Right lobe of liver (tissue), 6 donors: ENCODE data around the gene MXD4. TPM values are rescaled to one million over a fixed set of nuclear protein-coding genes. Genes with fewer than 3 reads are reported as not detected.
A peak's percentile ranks its signal among the peaks of the same experiment; 100 is the strongest.

Experiments
- ATAC-seq, 4 donors: fragments of 200-7000 bp; cut with Tn5 transposase; one replicate each; pipeline ENCODE4 v1.9.1; 2020; ENCODE audit warnings: mild to moderate bottlenecking in 4 of 4, moderate library complexity in 4 of 4
- DNase-seq, 3 donors: peaks; one replicate each; pipeline ENCODE4 v3.0.0-alpha.2; 2020
- H3K27ac ChIP-seq, 3 donors: fragments of 200-600 bp; one replicate each; pipeline ENCODE4 v1.8.0; 2022
- H3K27me3 ChIP-seq, 2 donors: fragments of 200-600 bp; one replicate each; pipeline ENCODE4 v1.8.0; 2022
- H3K36me3 ChIP-seq, 4 donors: fragments of 200-600 bp; sonication (generic) in 1 of 4; one replicate each; pipeline versions ENCODE4 v1.5.1 to v1.8.0; 2017 to 2022; ENCODE audit warnings: control low read depth in 1 of 4
- H3K4me1 ChIP-seq, 4 donors: fragments of 200-600 bp; sonication (generic) in 1 of 4; one replicate each; pipeline versions ENCODE4 v1.5.1 to v1.8.0; 2017 to 2022; ENCODE audit warnings: control low read depth in 1 of 4
- H3K4me3 ChIP-seq, 3 donors: fragments of 200-600 bp; one replicate each; pipeline ENCODE4 v1.8.0; 2022
- H3K9me3 ChIP-seq, 4 donors: fragments of 200-600 bp; sonication (generic) in 1 of 4; one replicate each; pipeline versions ENCODE4 v1.5.1 to v1.8.0; 2017 to 2022; ENCODE audit warnings: control low read depth in 1 of 4
- CTCF ChIP-seq, 4 donors: fragments of 200-600 bp in 3 of 4; fragments of 450-650 bp in 1 of 4; IDR thresholded peaks; one replicate each; pipeline versions ENCODE4 v1.5.1 to v1.8.0; 2016 to 2022; ENCODE audit warnings: antibody characterized with exemption in 4 of 4, mild to moderate bottlenecking in 2 of 4
- POLR2A ChIP-seq: fragments of 450-650 bp; IDR thresholded peaks from one replicate; pipeline ENCODE4 v1.6.1; 2017; ENCODE audit warnings: antibody characterized with exemption, mild to moderate bottlenecking
- WGBS: methylation state at CpG from one replicate; pipeline ENCODE4 v1.1.6; 2018; ENCODE audit warnings: low coverage, low lambda C conversion rate; ENCODE audit not compliant: insufficient coverage; ENCODE audit errors: missing lambda C conversion rate; 5-methylcytosine and 5-hydroxymethylcytosine counted together
- intact Hi-C, 2 donors: fragments of 100-400 bp; cut with DNase I; formaldehyde crosslinking; loops; one replicate each; pipeline versions ENCODE4 v1.11.2 to v1.14.1; 2022
- total RNA-seq, 6 experiments: library from RNA; depleted of rRNA in 2 of 6; stranded (reverse); fragments of >200 nt in 2 of 6; fragmentation: NEBNext Ultra II Directional in 3 of 6; extraction: Animal tissue kit (Norgen Biotek cat#: 25700) in 3 of 6; gene quantifications; one replicate each; pipeline versions ENCODE4 v1.1.0 to v1.2.4, GENCODE V29; 2016 to 2023
- donor health status: DM: no; HTN: yes; CAD: no.
- donor health status: DM: no; HTN: no; CAD: no.
- donor health status: DM: no; HTN: no; CAD: no.
- donor health status: DM: no; HTN: yes; CAD: no.
- donor health status: DM: no; HTN: yes; CAD: no.

MXD4 gene
- total RNA-seq, 6 experiments from 2014 or later = 17.8 to 23.0 (median 19.7) TPM

GRCh38 chr4:2259541-2260343, 2.2 kb downstream of the MXD4 start:
- peak overlapping the region in 1 of 3 donors; percentile 93 for H3K4me3 ChIP-seq
- no peaks in the 10 kb centered on the region for H3K27me3 ChIP-seq
- DNase-seq (peak; percentile 15 to 52 (median 45)), ATAC-seq (no peak)
- H3K4me1 ChIP-seq = peaks cover 0 to 31% (median 3%) of the 10 kb centered on the region in 4 donors
- peak overlapping the region in 2 of 3 donors; percentile 18 to 26 for H3K27ac ChIP-seq
- 57% methylated on average over 2 of the region's 15 CpGs for WGBS
- H3K36me3 ChIP-seq = peaks cover 0 to 4% (median 0%) of the 10 kb centered on the region in 4 donors
- no peak for TF ChIP-seq POLR2A
- TF ChIP-seq CTCF (IDR thresholded peaks at IDR 0.05) = no peak
- intact Hi-C loops = no loop called here
- no peaks in the 10 kb centered on the region for H3K9me3 ChIP-seq

GRCh38 chr4:2259036-2259540, 2.8 kb downstream of the MXD4 start:
- ATAC-seq = no peak
- TF ChIP-seq CTCF (IDR thresholded peaks at IDR 0.05) = no peak
- TF ChIP-seq POLR2A = no peak
- Histone ChIP-seq H3K27ac (peak overlapping the region in 1 of 3 donors; percentile 26), H3K9me3 (no peaks in the 10 kb centered on the region), H3K4me3 (no peak overlapping the region), H3K36me3 (peaks cover 0 to 11% (median 0%) of the 10 kb centered on the region in 4 donors), H3K27me3 (no peaks in the 10 kb centered on the region), H3K4me1 (peaks cover 0 to 31% (median 3%) of the 10 kb centered on the region in 4 donors)
- DNase-seq = peak in 2 of 3 donors; percentile 14 to 44
- intact Hi-C loops = no loop called here
- no CpG with 5 or more reads among the region's 13 CpGs for WGBS

- DNase-seq (peak; percentile 23 to 52 (median 46)), ATAC-seq (no peak)
- H3K36me3 ChIP-seq = peaks cover 0 to 15% (median 0%) of the 10 kb centered on the region in 4 donors
- H3K27ac ChIP-seq = peak overlapping the region in 1 of 3 donors; percentile 73
- TF ChIP-seq CTCF (IDR thresholded peaks at IDR 0.05) (no peak), POLR2A (no peak)
- H3K4me1 ChIP-seq = peaks cover 0 to 31% (median 3%) of the 10 kb centered on the region in 4 donors
- no CpG with 5 or more reads among the region's 18 CpGs for WGBS
- H3K27me3 ChIP-seq = no peaks in the 10 kb centered on the region
- intact Hi-C loops = no loop called here
- H3K9me3 ChIP-seq = no peaks in the 10 kb centered on the region
- H3K4me3 ChIP-seq = no peak overlapping the region
Measured at GRCh38 chr4:2258091-2259035, 3.5 kb downstream of the MXD4 start.

GRCh38 chr4:2257361-2258081, 4.4 kb downstream of the MXD4 start:
- Histone ChIP-seq H3K4me1 (peaks cover 0 to 27% (median 3%) of the 10 kb centered on the region in 4 donors), H3K27me3 (no peaks in the 10 kb centered on the region), H3K9me3 (no peaks in the 10 kb centered on the region), H3K36me3 (peaks cover 0 to 15% (median 0%) of the 10 kb centered on the region in 4 donors), H3K27ac (peak overlapping the region in 2 of 3 donors; percentile 24 to 73), H3K4me3 (no peak overlapping the region)
- intact Hi-C loops = no loop called here
- TF ChIP-seq CTCF (IDR thresholded peaks at IDR 0.05) (no peak), POLR2A (no peak)
- 71% methylated on average over 6 of the region's 14 CpGs for WGBS
- no peak for ATAC-seq
- peak in 2 of 3 donors; percentile 14 to 44 for DNase-seq
